Ovary (tissue), 3 donors: Measurements from ENCODE around the gene STX4.

Experiments
- CTCF ChIP-seq, 3 donors: fragments of 450-650 bp in 2 of 3; fragments of 200-600 bp in 1 of 3; IDR thresholded peaks; one replicate each; pipeline versions ENCODE4 v1.5.1 to v1.8.0; 2016 to 2022; ENCODE audit warnings: antibody characterized with exemption in 3 of 3, mild to moderate bottlenecking in 1 of 3
- EP300 ChIP-seq: sonication (generic); formaldehyde crosslinking; IDR thresholded peaks from one replicate; pipeline ENCODE4 v1.6.1; 2017; ENCODE audit warnings: antibody characterized with exemption
- POLR2A ChIP-seq: fragments of 450-650 bp; IDR thresholded peaks from one replicate; pipeline ENCODE4 v1.6.1; 2017; ENCODE audit warnings: antibody characterized with exemption, mild to moderate bottlenecking, moderate library complexity
- donor health status: DM: no; HTN: no; CAD: no.

- TF ChIP-seq CTCF (IDR thresholded peaks at IDR 0.05) (no peak), EP300 (no peak), POLR2A (no peak)
Measured at GRCh38 chr16:30998852-30999761, 34.3 kb upstream of the STX4 start.
